ENCODE measurements around the gene POLG2. TPM values are rescaled to one million over a fixed set of nuclear protein-coding genes. Genes with fewer than 3 reads are reported as not detected.
A peak's percentile ranks its signal among the peaks of the same experiment; 100 is the strongest.
"Not testable (repeated sequence)": the region's sequence is repeated elsewhere in the genome, so short reads cannot be mapped to it uniquely, and the experiment has no call there.

The POLG2 gene
- total RNA-seq, 1 experiment from 2014 or later, result 20.3 TPM

DNA sequence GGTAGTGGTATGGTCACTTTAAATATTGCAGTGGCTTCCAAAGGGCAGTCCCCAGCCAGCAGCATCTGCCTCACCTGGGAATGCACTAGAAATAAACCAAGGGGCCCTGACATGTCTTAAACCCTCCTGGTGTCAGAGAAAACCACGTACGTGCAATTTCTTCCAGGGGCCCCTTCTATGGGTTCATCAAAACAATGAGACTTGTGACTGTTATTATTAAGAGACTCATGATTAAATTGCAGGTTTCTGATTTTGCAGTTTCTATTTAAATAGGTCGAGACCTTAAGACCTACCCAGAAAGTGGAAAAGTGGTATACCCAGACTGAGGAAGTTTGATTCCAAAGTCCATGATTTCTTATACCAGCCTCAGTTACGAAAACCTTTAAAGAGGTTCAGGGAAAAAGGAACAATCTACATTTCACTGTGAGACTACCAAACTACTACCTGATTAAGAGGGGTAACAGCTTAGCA lies 746 bp upstream of the POLG2 start:
- Histone ChIP-seq H3K4me2 (ENCODE audit: low read length) (peak overlapping the region; percentile 93), H3K9me2 (replicated peaks; ENCODE audit: low read length) (no peaks in the 10 kb centered on the region), H3K36me3 (ENCODE audit: low read depth, low read length) (peaks cover 53% of the 10 kb centered on the region), H3K27ac (ENCODE audit: low read length) (peak overlapping the region; percentile 68), H3K27me3 (ENCODE audit: low read length) (no peaks in the 10 kb centered on the region), H3K79me2 (ENCODE audit: low read length) (peaks cover 65% of the 10 kb centered on the region), H3K4me1 (ENCODE audit: insufficient read depth, low read length) (peaks cover 70% of the 10 kb centered on the region), H2AFZ (ENCODE audit: low read length) (no peak overlapping the region), H4K20me1 (ENCODE audit: low read length) (peaks cover 47% of the 10 kb centered on the region), H3K4me3 (ENCODE audit: low read length) (peak overlapping the region; percentile 86), H3K9ac (ENCODE audit: low read length) (peak overlapping the region; percentile 77), H3F3A (ENCODE audit: low read length, unreplicated experiment) (peaks cover 50% of the 10 kb centered on the region), H3K9me3 (ENCODE audit: low read length) (no peaks in the 10 kb centered on the region)
- ChIA-PET CTCF (interaction anchor here (0.9 kb wide), 1 partner anchor 9 kb away, joined by 6 read pairs; the partner anchor contains the start of gene CEP95), POLR2A (ENCODE audit: unreplicated experiment) (interaction anchor here (0.6 to 1.7 kb wide), 2 partner anchors 8 to 78 kb away, joined by 3 to 50 read pairs; partner anchors contain the start of genes CEP95 and DDX5)
- ATAC-seq (no peak), DNase-seq (no peak)
- no TSS peak for BruUV-seq (replicated peaks)
- intact Hi-C loops (cut with micrococcal nuclease), result loop anchor here (1.0 kb wide), 1 partner anchor 9 kb away; the partner anchor contains the start of genes CEP95 and DDX5
- TF ChIP-seq EZH2 (IDR thresholded peaks at IDR 0.05; ENCODE audit: low read length, unreplicated experiment) (no peak), EZH2phosphoT487 (IDR thresholded peaks at IDR 0.05; ENCODE audit: borderline replicate concordance, low read length) (no peak)
- TF ChIP-seq, protein P1, sequence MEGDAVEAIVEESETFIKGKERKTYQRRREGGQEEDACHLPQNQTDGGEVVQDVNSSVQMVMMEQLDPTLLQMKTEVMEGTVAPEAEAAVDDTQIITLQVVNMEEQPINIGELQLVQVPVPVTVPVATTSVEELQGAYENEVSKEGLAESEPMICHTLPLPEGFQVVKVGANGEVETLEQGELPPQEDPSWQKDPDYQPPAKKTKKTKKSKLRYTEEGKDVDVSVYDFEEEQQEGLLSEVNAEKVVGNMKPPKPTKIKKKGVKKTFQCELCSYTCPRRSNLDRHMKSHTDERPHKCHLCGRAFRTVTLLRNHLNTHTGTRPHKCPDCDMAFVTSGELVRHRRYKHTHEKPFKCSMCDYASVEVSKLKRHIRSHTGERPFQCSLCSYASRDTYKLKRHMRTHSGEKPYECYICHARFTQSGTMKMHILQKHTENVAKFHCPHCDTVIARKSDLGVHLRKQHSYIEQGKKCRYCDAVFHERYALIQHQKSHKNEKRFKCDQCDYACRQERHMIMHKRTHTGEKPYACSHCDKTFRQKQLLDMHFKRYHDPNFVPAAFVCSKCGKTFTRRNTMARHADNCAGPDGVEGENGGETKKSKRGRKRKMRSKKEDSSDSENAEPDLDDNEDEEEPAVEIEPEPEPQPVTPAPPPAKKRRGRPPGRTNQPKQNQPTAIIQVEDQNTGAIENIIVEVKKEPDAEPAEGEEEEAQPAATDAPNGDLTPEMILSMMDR (conservative IDR thresholded peaks at IDR 0.05; ENCODE audit: low read depth, low read length), result no peak

DNA sequence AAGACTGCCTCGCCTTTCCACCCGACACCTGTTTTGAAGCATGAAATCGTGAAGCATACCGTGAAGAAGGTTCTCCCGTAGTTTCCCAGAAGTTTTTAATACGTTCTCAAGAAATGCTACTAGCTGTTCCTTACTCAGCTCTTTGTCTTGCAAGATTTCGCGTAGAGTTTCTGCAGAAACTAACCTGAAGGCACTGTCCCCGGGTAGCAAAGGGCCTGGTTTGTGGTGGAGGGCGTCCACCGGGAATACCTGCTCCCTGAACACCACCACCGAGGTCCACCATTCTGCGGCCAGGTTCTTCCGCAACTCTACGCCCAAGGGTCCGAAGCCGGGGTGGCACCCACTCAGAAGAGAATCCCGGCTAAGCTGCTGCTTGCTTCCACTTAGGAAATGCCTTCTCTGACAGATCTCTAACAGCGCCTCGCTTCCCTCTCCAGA lies 487 bp downstream of the POLG2 start:
- Histone ChIP-seq H4K20me1 (ENCODE audit: low read length) (peaks cover 35% of the 10 kb centered on the region), H3F3A (ENCODE audit: low read length, unreplicated experiment) (peaks cover 43% of the 10 kb centered on the region), H3K4me2 (ENCODE audit: low read length) (peak overlapping the region; percentile 93), H3K36me3 (ENCODE audit: low read depth, low read length) (peaks cover 47% of the 10 kb centered on the region), H3K9me3 (ENCODE audit: low read length) (no peaks in the 10 kb centered on the region), H3K27ac (ENCODE audit: low read length) (peak overlapping the region; percentile 68), H3K4me1 (ENCODE audit: insufficient read depth, low read length) (peaks cover 61% of the 10 kb centered on the region), H3K9ac (ENCODE audit: low read length) (peak overlapping the region; percentile 77), H3K79me2 (ENCODE audit: low read length) (peaks cover 53% of the 10 kb centered on the region), H2AFZ (ENCODE audit: low read length) (peak overlapping the region; percentile 65), H3K27me3 (ENCODE audit: low read length) (no peaks in the 10 kb centered on the region), H3K9me2 (replicated peaks; ENCODE audit: low read length) (no peaks in the 10 kb centered on the region), H3K4me3 (ENCODE audit: low read length) (peak overlapping the region; percentile 86)
- no peak for ATAC-seq
- TSS peak; percentile 3 for BruUV-seq (replicated peaks)
- ChIA-PET CTCF (interaction anchor here (0.7 to 1.1 kb wide), 4 partner anchors 10 to 78 kb away, joined by 3 to 6 read pairs (median 4); partner anchors contain the start of gene CEP95), POLR2A (ENCODE audit: unreplicated experiment) (interaction anchor here (0.5 to 1.7 kb wide), 3 partner anchors 10 to 607 kb away, joined by 4 to 50 read pairs (median 5); partner anchors contain the start of genes CEP95 and DDX5)
- intact Hi-C loops (cut with micrococcal nuclease), result no loop called here
- TF ChIP-seq, protein P1 (conservative IDR thresholded peaks at IDR 0.05; ENCODE audit: low read depth, low read length), result no peak
- no peak for TF ChIP-seq EZH2phosphoT487 (IDR thresholded peaks at IDR 0.05; ENCODE audit: borderline replicate concordance, low read length)
- TF ChIP-seq EZH2 (IDR thresholded peaks at IDR 0.05; ENCODE audit: low read length, unreplicated experiment), result no peak
- peak; percentile 25 for DNase-seq

GRCh38 chr17:64495300-64495699 lies 1.6 kb downstream of the POLG2 start:
- Histone ChIP-seq H3F3A (ENCODE audit: low read length, unreplicated experiment) (peaks cover 34% of the 10 kb centered on the region), H3K4me3 (ENCODE audit: low read length) (peak overlapping the region; percentile 86), H3K4me2 (ENCODE audit: low read length) (peak overlapping the region; percentile 93), H3K36me3 (ENCODE audit: low read depth, low read length) (peaks cover 47% of the 10 kb centered on the region), H3K4me1 (ENCODE audit: insufficient read depth, low read length) (peaks cover 50% of the 10 kb centered on the region), H4K20me1 (ENCODE audit: low read length) (peaks cover 24% of the 10 kb centered on the region), H3K79me2 (ENCODE audit: low read length) (peaks cover 42% of the 10 kb centered on the region)
- H2AFZ ChIP-seq (ENCODE audit: low read length); DNase-seq; H3K9me2 ChIP-seq (replicated peaks; ENCODE audit: low read length); H3K27me3 ChIP-seq (ENCODE audit: low read length); CTCF ChIA-PET; POLR2A ChIA-PET (ENCODE audit: unreplicated experiment); intact Hi-C loops (cut with micrococcal nuclease); H3K9ac ChIP-seq (ENCODE audit: low read length); H3K9me3 ChIP-seq (ENCODE audit: low read length); H3K27ac ChIP-seq (ENCODE audit: low read length); ATAC-seq; BruUV-seq (replicated peaks): not testable (repeated sequence)
